ENCODE data around the gene SRP19.
A peak's percentile ranks its signal among the peaks of the same experiment; 100 is the strongest.

SRP19 gene

DNA sequence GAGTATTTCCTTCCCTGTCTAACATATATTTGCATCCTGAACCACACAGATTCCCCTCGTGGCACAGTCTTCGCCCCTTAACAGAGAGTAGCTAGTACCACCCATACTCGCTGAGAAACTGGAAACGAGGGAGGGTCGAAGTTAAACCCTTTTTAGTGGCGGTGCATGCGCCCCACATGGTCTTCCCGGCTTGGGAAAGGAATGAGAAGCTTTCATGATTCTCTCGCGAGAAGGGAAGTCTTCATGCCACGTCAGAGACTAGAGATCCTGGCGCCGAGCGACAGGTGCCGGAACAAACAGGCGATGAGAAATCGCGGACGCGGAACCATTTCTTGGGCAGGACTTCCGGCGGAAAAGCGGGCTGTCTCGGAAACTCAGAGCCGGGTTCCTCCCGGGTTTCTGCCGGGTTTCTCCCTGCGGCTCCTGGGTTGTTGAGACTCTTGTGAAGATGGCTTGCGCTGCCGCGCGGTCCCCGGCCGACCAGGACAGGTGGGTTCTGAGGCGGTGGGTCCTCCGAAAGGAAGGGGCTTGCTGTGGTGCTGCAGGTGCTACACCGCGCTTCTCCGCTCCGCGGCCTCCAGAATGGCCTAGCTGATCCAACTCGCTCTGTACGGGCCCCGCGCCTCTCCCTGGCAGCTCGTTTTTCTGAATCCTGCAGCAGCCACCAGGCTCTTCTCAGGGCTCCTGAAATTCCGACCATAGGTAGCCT is at the start of gene SRP19:
SRP19 (plus strand) TSS at position 359 of the 709 bp plus-strand sequence; CDS start at position 449, 90 bp downstream.
- H3K36me3 ChIP-seq (ENCODE audit: insufficient read depth, low read length) = peaks cover 20% of the 10 kb centered on the region
- H3K27me3 ChIP-seq (ENCODE audit: insufficient read depth, low read length) = no peaks in the 10 kb centered on the region
- peak within 1 kb of the TSS; percentile 92 for H3K4me3 ChIP-seq (ENCODE audit: low read depth, low read length)
- H3K27ac ChIP-seq (ENCODE audit: low read depth, low read length) = peak within 1 kb of the TSS; percentile 60
- H3K4me1 ChIP-seq (ENCODE audit: control insufficient read depth, insufficient read depth, low read length, unreplicated experiment) = peaks cover 23% of the 10 kb centered on the region
- H3K79me2 ChIP-seq (ENCODE audit: control insufficient read depth, insufficient read depth, low read length, unreplicated experiment) = peaks cover 39% of the 10 kb centered on the region
- H2AFZ ChIP-seq (ENCODE audit: low read length, unreplicated experiment) = peak within 1 kb of the TSS; percentile 96

DNA sequence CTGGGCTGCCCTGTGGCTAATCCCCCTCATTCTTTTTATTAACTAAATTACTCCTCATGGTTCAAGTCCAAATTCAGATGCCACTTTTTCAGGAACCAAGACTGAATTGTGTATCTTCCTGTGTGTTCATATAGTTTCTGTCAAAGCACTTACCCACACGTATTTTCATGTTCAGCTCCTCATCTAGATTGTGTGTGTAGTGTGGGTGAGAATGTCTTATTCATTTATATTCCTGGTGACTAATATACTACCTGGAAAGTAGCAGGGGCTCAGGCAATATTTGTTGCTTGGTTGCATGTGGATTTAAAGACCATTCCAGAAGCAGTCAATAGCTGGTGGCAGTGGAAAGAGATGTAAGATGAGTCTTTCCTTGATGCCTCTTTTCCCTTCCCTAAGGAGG is 48.5 kb upstream of the SRP19 start:
- H3K36me3 ChIP-seq (ENCODE audit: insufficient read depth, low read length) = peaks cover 16% of the 10 kb centered on the region
- no peaks in the 10 kb centered on the region for H3K27me3 ChIP-seq (ENCODE audit: insufficient read depth, low read length)
- H3K27ac ChIP-seq (ENCODE audit: low read depth, low read length) = no peak overlapping the region
- H3K4me3 ChIP-seq (ENCODE audit: low read depth, low read length) = no peak overlapping the region
- H3K4me1 ChIP-seq (ENCODE audit: control insufficient read depth, insufficient read depth, low read length, unreplicated experiment) = no peaks in the 10 kb centered on the region
- H2AFZ ChIP-seq (ENCODE audit: low read length, unreplicated experiment) = no peak overlapping the region
- no peaks in the 10 kb centered on the region for H3K79me2 ChIP-seq (ENCODE audit: control insufficient read depth, insufficient read depth, low read length, unreplicated experiment)

DNA sequence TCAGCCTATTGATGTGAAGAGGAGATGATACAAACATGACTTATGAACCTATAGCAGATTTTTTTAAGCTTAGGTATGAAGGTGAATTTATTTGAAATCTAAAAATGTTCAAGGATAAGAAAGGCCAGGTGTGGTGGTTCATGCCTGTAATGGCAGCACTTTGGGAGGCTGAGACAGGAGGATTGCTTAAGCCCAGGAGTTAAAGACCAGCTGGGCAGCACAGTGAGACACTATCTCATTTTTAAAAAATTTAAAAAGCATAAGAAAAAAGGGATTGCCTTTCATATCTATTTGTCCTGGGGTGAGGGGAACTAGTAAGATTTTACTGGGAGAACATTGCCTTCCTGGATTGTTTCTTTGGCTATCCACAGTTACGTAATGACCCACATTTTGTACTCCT is 40.8 kb upstream of the SRP19 start:
- H3K79me2 ChIP-seq (ENCODE audit: control insufficient read depth, insufficient read depth, low read length, unreplicated experiment) = no peaks in the 10 kb centered on the region
- no peaks in the 10 kb centered on the region for H3K4me1 ChIP-seq (ENCODE audit: control insufficient read depth, insufficient read depth, low read length, unreplicated experiment)
- no peak overlapping the region for H2AFZ ChIP-seq (ENCODE audit: low read length, unreplicated experiment)
- H3K36me3 ChIP-seq (ENCODE audit: insufficient read depth, low read length) = peaks cover 18% of the 10 kb centered on the region
- no peak overlapping the region for H3K27ac ChIP-seq (ENCODE audit: low read depth, low read length)
- H3K27me3 ChIP-seq (ENCODE audit: insufficient read depth, low read length) = no peaks in the 10 kb centered on the region
- H3K4me3 ChIP-seq (ENCODE audit: low read depth, low read length) = no peak overlapping the region

- peaks cover 12% of the 10 kb centered on the region for H3K36me3 ChIP-seq (ENCODE audit: insufficient read depth, low read length)
- no peaks in the 10 kb centered on the region for H3K27me3 ChIP-seq (ENCODE audit: insufficient read depth, low read length)
Measured at GRCh38 chr5:112822456-112822855, 38.6 kb upstream of the SRP19 start.

DNA sequence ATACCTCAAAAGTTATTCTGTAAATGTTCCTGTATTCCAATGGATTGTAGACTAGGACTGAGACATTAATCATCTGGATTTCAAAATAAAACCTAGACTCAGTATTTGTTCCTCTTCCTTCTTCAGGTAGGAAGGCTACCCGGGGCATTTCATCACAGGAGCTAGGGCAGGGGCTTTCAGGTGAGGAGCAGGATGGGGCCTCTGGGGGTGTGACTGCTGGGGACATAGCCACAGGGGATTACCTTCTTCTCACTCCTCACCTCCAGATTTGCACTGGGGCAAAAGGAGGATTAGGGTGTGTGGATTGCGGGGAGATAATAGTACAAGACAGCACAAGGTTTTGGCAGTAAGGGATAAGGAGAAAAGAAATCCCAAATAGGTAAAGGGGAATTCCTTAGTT is 37.9 kb upstream of the SRP19 start:
- peaks cover 12% of the 10 kb centered on the region for H3K36me3 ChIP-seq (ENCODE audit: insufficient read depth, low read length)
- H3K79me2 ChIP-seq (ENCODE audit: control insufficient read depth, insufficient read depth, low read length, unreplicated experiment) = no peaks in the 10 kb centered on the region
- H3K27ac ChIP-seq (ENCODE audit: low read depth, low read length) = no peak overlapping the region
- H3K4me1 ChIP-seq (ENCODE audit: control insufficient read depth, insufficient read depth, low read length, unreplicated experiment) = no peaks in the 10 kb centered on the region
- H2AFZ ChIP-seq (ENCODE audit: low read length, unreplicated experiment) = no peak overlapping the region
- no peaks in the 10 kb centered on the region for H3K27me3 ChIP-seq (ENCODE audit: insufficient read depth, low read length)
- H3K4me3 ChIP-seq (ENCODE audit: low read depth, low read length) = no peak overlapping the region

More at GRCh38 chr5:112822456-112822855, 38.6 kb upstream of the SRP19 start:
- Histone ChIP-seq H3K79me2 (ENCODE audit: control insufficient read depth, insufficient read depth, low read length, unreplicated experiment) (no peaks in the 10 kb centered on the region), H3K4me3 (ENCODE audit: low read depth, low read length) (no peak overlapping the region), H3K27ac (ENCODE audit: low read depth, low read length) (no peak overlapping the region), H2AFZ (ENCODE audit: low read length, unreplicated experiment) (no peak overlapping the region), H3K4me1 (ENCODE audit: control insufficient read depth, insufficient read depth, low read length, unreplicated experiment) (no peaks in the 10 kb centered on the region)

DNA sequence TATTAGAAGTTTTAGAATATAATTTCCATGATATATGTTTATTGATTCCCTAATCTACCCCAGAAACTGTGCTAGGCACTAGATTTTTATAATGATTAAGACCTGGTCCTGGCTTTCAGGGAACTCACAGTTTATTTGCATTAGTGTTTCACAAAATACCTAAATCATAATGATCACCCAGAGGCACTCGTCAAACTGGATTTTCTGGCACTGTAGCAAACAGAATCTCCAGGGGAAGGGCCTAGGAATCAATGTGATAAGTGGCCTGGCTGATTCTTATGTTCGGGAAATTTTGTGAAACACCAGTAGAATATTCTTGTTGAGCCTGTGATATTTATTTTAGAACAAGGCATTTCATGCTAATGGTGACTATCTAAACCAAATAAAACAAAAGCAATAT is 37.4 kb upstream of the SRP19 start:
- Histone ChIP-seq H3K27me3 (ENCODE audit: insufficient read depth, low read length) (no peaks in the 10 kb centered on the region), H3K36me3 (ENCODE audit: insufficient read depth, low read length) (peaks cover 12% of the 10 kb centered on the region), H3K79me2 (ENCODE audit: control insufficient read depth, insufficient read depth, low read length, unreplicated experiment) (no peaks in the 10 kb centered on the region), H3K4me3 (ENCODE audit: low read depth, low read length) (no peak overlapping the region), H2AFZ (ENCODE audit: low read length, unreplicated experiment) (no peak overlapping the region), H3K27ac (ENCODE audit: low read depth, low read length) (no peak overlapping the region), H3K4me1 (ENCODE audit: control insufficient read depth, insufficient read depth, low read length, unreplicated experiment) (no peaks in the 10 kb centered on the region)

DNA sequence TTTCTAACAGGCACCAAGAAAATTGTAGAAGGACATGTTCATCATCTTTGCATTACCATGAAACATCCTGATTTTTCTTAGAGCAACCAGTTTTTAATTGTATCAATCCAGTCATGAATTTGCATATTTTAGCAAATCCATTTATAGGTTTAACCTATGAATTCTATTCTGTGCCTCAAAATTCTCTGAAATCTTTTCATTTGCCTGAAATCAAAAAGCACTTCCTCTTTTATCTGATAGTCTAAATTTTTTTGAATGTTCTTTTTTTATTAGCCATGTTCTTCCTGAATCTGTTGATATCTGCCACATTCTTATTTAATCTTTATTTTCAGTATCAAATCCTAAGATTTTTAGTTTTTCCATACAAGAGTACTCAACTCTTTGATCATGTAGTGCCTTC is 36.9 kb upstream of the SRP19 start:
- H3K27me3 ChIP-seq (ENCODE audit: insufficient read depth, low read length) = no peaks in the 10 kb centered on the region
- H3K4me1 ChIP-seq (ENCODE audit: control insufficient read depth, insufficient read depth, low read length, unreplicated experiment) = no peaks in the 10 kb centered on the region
- H3K36me3 ChIP-seq (ENCODE audit: insufficient read depth, low read length) = peaks cover 12% of the 10 kb centered on the region
- H3K79me2 ChIP-seq (ENCODE audit: control insufficient read depth, insufficient read depth, low read length, unreplicated experiment) = no peaks in the 10 kb centered on the region
- H3K4me3 ChIP-seq (ENCODE audit: low read depth, low read length) = no peak overlapping the region
- H3K27ac ChIP-seq (ENCODE audit: low read depth, low read length) = no peak overlapping the region
- no peak overlapping the region for H2AFZ ChIP-seq (ENCODE audit: low read length, unreplicated experiment)

DNA sequence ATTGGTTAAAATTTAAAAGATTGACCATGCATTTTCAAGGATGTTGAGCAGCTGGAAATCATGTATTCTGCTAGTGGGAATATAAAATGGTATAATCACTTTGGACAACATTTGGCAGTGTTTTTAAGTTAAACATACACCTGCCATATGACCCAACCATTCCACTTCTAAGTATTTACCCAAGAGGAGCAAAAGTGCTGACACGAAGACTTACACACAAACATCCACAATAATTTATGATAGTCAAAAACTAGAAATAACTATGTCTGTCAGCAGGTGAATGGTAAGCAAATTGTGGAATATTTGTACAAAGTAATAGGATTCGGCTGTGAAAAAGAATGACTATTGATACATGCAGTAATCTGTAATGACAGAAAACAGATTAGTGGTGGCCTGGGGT is 30.7 kb upstream of the SRP19 start:
- H3K27me3 ChIP-seq (ENCODE audit: insufficient read depth, low read length) = no peaks in the 10 kb centered on the region
- no peaks in the 10 kb centered on the region for H3K79me2 ChIP-seq (ENCODE audit: control insufficient read depth, insufficient read depth, low read length, unreplicated experiment)
- H2AFZ ChIP-seq (ENCODE audit: low read length, unreplicated experiment) = no peak overlapping the region
- H3K27ac ChIP-seq (ENCODE audit: low read depth, low read length) = no peak overlapping the region
- no peaks in the 10 kb centered on the region for H3K4me1 ChIP-seq (ENCODE audit: control insufficient read depth, insufficient read depth, low read length, unreplicated experiment)
- H3K36me3 ChIP-seq (ENCODE audit: insufficient read depth, low read length) = no peaks in the 10 kb centered on the region; the same call in 1 of the 2 replicates
- H3K4me3 ChIP-seq (ENCODE audit: low read depth, low read length) = no peak overlapping the region

DNA sequence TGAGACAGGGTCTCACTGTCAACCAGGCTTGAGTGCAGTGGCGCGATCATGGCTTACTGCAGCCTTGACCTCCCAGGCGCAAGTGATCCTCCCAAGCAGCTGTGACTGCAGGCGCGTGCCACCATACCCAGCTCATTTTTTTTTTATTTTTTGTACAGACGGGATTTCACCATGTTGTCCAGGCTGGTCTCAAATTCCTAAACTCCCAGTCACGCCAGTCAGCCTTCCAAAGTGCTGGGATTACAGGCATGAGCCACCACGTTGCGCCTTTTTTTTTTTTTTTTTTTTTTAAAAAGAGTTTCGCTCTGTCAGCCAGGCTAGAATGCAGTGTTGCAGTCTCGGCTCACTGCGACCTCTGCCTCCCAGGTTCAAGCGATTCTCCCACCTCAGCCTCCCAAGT is 27.1 kb upstream of the SRP19 start:
- Histone ChIP-seq H3K27me3 (ENCODE audit: insufficient read depth, low read length) (no peaks in the 10 kb centered on the region), H2AFZ (ENCODE audit: low read length, unreplicated experiment) (no peak overlapping the region), H3K27ac (ENCODE audit: low read depth, low read length) (no peak overlapping the region), H3K4me1 (ENCODE audit: control insufficient read depth, insufficient read depth, low read length, unreplicated experiment) (no peaks in the 10 kb centered on the region), H3K4me3 (ENCODE audit: low read depth, low read length) (no peak overlapping the region), H3K79me2 (ENCODE audit: control insufficient read depth, insufficient read depth, low read length, unreplicated experiment) (no peaks in the 10 kb centered on the region), H3K36me3 (ENCODE audit: insufficient read depth, low read length) (peaks cover 18% of the 10 kb centered on the region)

- Histone ChIP-seq H3K27ac (ENCODE audit: low read depth, low read length) (no peak overlapping the region), H3K36me3 (ENCODE audit: insufficient read depth, low read length) (peaks cover 5% of the 10 kb centered on the region; the same call in 1 of the 2 replicates), H3K4me3 (ENCODE audit: low read depth, low read length) (no peak overlapping the region), H2AFZ (ENCODE audit: low read length, unreplicated experiment) (no peak overlapping the region), H3K4me1 (ENCODE audit: control insufficient read depth, insufficient read depth, low read length, unreplicated experiment) (no peaks in the 10 kb centered on the region), H3K79me2 (ENCODE audit: control insufficient read depth, insufficient read depth, low read length, unreplicated experiment) (no peaks in the 10 kb centered on the region), H3K27me3 (ENCODE audit: insufficient read depth, low read length) (no peaks in the 10 kb centered on the region)
Measured at GRCh38 chr5:112844489-112844888, 16.6 kb upstream of the SRP19 start.

DNA sequence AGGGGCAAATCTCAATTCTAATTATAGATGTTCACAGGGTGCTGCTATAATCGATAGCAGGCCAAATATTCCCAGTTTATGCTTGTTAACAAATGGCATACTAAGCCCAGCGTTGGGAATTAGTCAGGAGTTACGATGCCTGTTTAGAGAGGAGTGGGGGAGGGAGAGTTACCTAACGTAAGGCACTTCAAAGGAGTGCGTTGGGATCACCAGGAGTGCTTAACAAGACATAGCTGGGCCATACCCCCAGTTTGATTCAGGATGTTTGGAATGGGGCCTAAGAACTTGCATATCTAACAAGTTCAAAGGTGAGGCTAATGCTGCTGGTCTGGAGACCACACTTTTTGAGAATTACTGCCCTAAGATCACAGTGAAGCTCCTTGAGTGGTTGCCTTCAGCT is 14.5 kb upstream of the SRP19 start:
- H3K36me3 ChIP-seq (ENCODE audit: insufficient read depth, low read length) = no peaks in the 10 kb centered on the region
- no peaks in the 10 kb centered on the region for H3K79me2 ChIP-seq (ENCODE audit: control insufficient read depth, insufficient read depth, low read length, unreplicated experiment)
- no peaks in the 10 kb centered on the region for H3K27me3 ChIP-seq (ENCODE audit: insufficient read depth, low read length)
- no peak overlapping the region for H3K4me3 ChIP-seq (ENCODE audit: low read depth, low read length)
- no peaks in the 10 kb centered on the region for H3K4me1 ChIP-seq (ENCODE audit: control insufficient read depth, insufficient read depth, low read length, unreplicated experiment)
- H3K27ac ChIP-seq (ENCODE audit: low read depth, low read length) = no peak overlapping the region
- no peak overlapping the region for H2AFZ ChIP-seq (ENCODE audit: low read length, unreplicated experiment)
